HG03558 (cell line): Measurements from ENCODE around the gene DBX2.
"Not testable (repeated sequence)": the region's sequence is repeated elsewhere in the genome, so short reads cannot be mapped to it uniquely, and the experiment has no call there.

Experiments used
- ATAC-seq: cut with Tn5 transposase; IDR thresholded peaks from one replicate; pipeline ENCODE4 v1.9.1; 2021; ENCODE audit warnings: moderate number of reproducible peaks; ENCODE audit not compliant: unreplicated experiment; ENCODE audit errors: extremely low read depth

The DBX2 gene

DNA sequence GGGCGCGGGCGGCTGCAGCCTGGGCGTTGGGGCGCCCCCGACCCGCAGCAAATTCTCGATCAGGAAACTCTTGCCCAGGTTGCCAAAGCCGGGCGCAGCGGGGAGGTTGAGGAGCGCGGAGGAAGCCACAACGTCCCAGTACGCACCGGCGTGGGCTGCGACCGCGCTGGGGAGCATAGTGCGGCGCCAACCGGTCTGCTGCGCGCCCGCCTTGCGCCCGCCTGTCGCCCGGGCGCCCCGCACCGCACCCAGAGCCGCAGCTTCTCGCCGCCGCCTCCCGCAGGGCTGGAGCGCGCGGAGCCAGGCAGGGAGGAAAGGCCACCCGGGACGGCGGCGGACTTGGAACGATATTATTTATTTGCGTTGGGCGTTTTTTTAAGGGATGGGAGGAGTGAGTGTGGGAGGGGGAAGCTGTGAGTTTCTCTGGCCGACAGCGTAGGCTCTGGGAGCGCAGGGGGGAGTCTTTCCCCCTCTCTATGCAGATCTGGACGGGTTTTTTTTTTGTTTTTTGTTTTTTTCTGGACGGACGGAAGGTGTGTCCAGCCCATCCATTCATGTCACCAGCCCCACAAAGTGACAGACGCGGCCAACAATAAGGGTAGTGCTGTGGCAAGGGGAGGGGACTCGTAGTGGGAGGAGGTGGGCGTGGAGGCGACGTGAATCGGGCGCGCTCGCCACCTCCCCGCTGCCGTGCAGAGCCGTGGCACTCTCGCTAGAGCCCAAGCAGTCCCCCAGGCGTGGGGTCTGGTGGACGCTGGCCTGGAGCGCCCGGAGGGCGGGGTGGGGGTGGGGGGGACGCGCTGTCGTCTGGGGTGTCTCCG, at the start of gene DBX2:
TSS of gene DBX2 (minus strand) at position 349 of the 821 bp plus-strand sequence. CDS start at position 177, 172 bp downstream.
- ATAC-seq: no peak

GRCh38 chr12:45098766-45099165, 47.9 kb upstream of the DBX2 start:
- no peak for ATAC-seq

- ATAC-seq: not testable (repeated sequence)
These were observed 44.5 kb upstream of the DBX2 start for GRCh38 chr12:45095417-45095816.

DNA sequence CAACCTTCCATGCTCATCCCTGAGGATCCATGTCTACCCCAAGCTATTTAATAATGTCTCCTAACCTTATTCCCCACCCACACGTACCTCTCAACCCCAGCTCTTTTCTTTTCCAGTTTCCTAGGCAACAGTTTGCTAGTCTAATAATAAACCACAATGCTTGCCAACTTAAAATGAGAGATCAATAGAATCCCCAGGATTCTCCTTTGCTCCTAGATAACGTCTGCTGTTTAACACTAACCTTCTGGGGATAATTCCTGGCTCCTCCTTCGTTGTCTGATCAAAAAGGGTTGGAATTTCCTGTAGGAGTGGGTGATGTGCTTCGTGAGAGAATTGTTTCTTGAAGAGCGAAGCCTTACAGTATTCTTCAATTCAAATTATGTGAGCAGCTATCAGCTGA, 42.2 kb upstream of the DBX2 start:
- ATAC-seq: no peak

DNA sequence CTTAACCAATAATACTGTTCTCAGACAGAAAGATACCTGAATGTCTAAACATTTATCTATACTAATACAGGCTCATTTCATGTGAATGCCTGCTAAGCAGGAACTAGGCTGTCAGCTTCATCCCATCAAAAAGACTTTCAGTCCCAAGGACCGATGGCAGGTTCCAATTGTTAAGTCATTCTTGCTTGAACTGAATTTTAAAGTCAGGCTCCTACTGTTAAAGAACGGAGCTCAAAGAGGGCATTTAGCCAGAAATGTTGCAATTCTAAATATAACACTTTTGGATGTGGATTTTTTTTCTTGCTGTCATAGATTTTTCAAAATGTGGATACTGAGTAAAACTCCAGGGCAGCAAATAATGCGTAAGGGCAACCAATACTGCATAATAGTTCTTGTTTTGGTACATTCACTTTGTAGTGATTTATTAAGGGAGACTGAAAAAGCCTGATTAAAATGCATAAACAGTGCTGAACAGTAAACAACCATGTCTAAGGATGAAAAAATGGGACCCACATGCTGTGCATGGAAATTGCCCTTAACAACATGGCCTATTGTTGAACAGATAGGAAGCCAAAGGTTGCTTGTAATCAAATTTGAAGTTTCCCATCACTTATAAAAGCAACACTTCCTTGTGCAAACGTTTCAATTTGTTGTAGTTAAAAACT, 38.6 kb upstream of the DBX2 start:
- ATAC-seq: no peak

GRCh38 chr12:45088608-45089007, 37.7 kb upstream of the DBX2 start:
- no peak for ATAC-seq

- ATAC-seq: not testable (repeated sequence)
These were observed 33.3 kb upstream of the DBX2 start for GRCh38 chr12:45084248-45084647.

- ATAC-seq: no peak
These were observed 26.4 kb upstream of the DBX2 start for GRCh38 chr12:45077251-45077650.

DNA sequence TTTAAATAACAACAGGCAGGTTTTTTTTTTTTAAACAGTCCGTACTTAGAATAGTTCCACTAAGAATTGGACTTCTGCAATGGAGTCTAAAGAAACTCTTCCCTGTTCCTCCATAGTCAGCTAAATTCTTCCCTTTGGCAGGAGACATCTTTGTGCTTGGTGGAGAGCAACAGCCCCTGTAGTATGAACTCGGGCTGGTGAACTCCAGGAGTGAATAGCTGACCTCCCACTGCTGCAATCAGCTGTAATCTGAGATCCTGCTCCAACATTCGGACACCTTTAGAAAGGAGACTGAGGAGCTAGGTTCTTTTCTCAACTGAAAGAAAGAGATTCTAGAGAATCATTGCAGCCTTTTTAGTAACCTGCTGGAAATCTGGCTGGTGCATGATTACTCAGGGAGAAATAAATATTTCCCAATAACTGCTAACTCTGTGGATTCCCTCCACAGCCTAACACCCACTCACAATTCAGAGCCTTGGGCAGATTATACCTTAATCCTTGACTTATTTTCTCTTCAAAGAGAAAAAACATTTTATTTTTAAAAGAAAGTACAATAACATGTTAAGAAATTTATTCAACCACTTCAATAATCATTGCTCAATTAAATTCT, 25.6 kb upstream of the DBX2 start:
- ATAC-seq: no peak

DNA sequence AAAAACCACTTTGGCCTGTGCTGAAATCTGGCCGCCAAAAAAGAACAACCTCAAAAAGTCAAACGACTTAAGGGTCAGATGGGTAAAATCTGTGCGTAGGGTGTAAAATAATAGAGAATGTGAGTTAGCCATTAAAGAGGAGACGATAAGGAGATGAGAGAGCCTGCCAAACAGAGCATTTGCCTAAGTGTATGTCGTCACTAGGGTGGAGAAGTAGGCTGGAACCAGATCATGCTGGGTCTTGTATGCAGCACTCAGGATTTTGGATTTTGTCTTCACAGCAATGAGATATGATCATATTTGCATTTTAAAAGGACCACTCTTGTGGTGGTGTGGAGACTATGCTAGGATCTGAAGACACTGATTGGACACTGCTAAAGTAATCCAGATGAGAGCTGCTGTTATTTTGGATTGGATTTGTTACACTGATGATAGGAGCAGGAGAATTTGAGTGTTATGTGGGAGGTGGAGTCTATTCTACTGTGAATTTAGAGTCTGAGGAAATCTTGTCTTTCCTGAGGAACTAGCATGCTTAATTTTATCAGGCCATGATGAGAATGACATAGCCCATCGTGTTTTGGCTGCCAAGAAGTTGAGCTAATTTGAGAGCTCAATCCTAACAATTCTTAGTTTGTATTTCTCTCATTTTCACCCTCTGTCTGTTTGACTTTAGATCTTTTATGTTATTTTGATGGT, 24.8 kb upstream of the DBX2 start:
- no peak for ATAC-seq

DNA sequence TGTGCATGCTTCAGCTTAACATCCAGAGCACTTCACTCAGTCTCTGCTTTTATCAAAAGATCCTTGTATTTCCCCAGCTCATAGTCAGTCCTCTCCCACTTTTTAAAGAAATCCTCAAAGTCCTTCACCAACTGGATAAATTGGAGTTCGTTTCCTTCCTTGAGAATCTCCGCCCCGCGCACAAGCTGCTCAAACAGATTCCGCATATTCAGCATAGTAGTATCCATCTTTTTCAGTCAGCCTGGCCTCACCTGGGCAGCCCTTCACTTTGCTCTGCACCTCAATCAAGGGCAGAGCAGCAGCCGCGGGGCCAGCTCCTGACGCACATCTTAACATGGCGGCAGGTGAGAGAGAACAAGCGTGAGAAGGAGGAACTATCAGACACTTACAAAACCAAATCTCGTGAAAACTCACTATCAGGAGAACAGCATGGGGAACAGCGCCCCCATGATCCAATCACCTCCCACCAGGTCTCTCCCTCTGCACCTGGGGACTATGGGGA, 14.3 kb upstream of the DBX2 start:
- ATAC-seq: no peak

GRCh38 chr12:45060976-45061375, 10.1 kb upstream of the DBX2 start:
- no peak for ATAC-seq

DNA sequence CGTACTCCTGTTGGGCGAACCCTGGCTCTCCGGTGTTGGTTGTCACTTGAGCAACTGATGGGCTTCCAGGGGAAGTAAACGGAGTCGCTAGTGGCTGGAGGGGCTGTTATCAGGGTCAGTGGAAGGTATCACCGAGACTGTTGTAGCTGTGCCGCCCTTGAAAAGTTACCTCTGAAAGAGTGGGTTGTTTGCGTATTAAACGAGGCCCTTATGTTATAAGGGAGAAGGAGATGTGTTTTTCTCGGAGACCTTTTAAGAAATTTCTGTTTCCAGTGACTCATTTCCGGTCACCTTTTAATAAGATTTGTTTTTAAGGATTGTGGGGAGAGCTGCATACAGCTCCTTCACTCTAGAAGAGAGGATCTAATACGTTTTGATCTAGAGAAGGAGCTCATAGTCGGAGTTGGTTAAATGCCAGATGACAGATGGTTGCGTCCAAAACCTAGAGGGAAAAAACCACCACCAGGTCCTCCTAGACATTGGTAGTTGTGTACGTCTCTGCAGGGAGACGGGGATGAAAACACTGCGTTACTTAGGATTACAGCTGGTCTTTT, 750 bp upstream of the DBX2 start:
- ATAC-seq: no peak

DNA sequence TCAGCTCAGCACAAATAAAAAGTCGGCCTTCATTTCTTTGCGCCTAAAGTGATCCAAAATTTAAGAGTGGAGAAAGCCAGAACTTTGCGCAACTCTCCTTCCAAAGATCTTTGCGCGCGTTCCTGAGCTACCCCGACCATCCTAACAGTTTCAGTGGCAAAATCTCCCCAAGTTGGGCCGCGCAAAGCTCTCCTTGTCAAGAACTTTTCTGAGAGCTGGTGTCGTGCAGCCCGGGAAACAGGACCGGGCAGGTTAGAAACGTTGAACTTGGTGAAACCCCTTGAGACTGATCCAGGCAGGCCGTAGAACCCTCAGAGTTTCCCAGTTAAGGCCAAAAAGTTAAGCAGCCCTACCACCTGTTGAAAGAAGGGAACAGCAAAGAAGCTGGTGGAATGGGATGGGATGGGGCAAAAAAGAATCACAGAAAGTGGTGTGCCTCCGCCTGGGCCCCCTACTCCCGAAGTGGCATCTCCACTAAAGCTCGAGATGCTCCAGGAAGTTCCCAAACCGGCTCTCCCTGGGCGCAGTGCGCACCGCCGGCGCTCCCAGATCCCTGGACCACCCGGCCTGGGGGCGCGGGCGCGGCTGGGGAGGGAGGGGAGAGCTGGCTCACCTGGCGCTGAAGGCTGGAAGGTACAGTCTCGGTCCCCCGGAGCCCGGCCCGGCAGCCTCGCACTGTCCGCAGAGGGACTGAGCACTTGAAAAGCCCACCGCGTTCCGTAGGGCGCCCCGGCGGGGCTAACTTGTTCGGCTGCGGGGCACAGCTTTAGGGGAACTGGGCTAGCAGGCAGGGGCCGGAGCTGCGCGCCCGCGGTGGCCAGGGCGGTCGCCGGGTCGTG, 768 bp downstream of the DBX2 start:
- no peak for ATAC-seq

- ATAC-seq: no peak
These were observed 8.3 kb downstream of the DBX2 start for GRCh38 chr12:45042599-45042998.

DNA sequence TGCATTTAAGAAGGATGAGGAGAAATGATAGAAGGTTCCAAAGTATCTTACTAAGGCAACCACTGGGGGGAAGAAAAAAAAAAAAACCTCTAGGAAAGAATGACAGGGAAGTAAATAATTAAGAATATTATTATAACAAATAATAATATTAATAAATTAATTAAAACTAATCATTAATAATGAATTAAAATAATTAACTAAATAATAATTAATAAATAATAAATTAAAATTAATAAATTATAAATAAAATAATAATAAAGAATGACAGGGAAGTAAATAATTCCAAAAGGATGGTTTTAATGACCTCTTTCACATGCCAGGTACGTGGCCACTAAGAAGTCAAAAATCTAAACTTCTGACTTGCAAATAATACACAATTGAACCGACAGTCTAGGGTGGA, 9.9 kb downstream of the DBX2 start:
- ATAC-seq: no peak

GRCh38 chr12:45039757-45040156, 11.1 kb downstream of the DBX2 start:
- no peak for ATAC-seq

GRCh38 chr12:45034861-45035265, 16.0 kb downstream of the DBX2 start:
- no peak for ATAC-seq

GRCh38 chr12:45017916-45018315, 33.0 kb downstream of the DBX2 start:
- ATAC-seq: no peak
